NCI-H2081 treated with DMSO at 0.1 percent for 48 hours (cell line): ENCODE data around the gene LRRC4C.
"Not testable (repeated sequence)": the region's sequence is repeated elsewhere in the genome, so short reads cannot be mapped to it uniquely, and the experiment has no call there.

ENCODE experiments used
- DNase-seq: peaks from one replicate; lab custom pipeline; 2025; lab: John Stamatoyannopoulos, UW

The LRRC4C gene

GRCh38 chr11:40168414-40168813, 1291.0 kb downstream of the LRRC4C start:
- no peak for DNase-seq

GRCh38 chr11:40167805-40168204, 1291.6 kb downstream of the LRRC4C start:
- not testable (repeated sequence) for DNase-seq

- DNase-seq, result no peak
Observed at GRCh38 chr11:40166892-40167291, 1292.6 kb downstream of the LRRC4C start.

- DNase-seq, result no peak
Observed at GRCh38 chr11:40162901-40163883, 1296.3 kb downstream of the LRRC4C start.

- no peak for DNase-seq
Observed at GRCh38 chr11:40161854-40162410, 1297.5 kb downstream of the LRRC4C start.

GRCh38 chr11:40160418-40160817, 1299.0 kb downstream of the LRRC4C start:
- no peak for DNase-seq

- no peak for DNase-seq
Observed at GRCh38 chr11:40149721-40150120, 1309.7 kb downstream of the LRRC4C start.

GRCh38 chr11:40140560-40140959, 1318.9 kb downstream of the LRRC4C start:
- no peak for DNase-seq

GRCh38 chr11:40139536-40139935, 1319.9 kb downstream of the LRRC4C start:
- DNase-seq, result no peak

GRCh38 chr11:40139066-40139465, 1320.4 kb downstream of the LRRC4C start:
- no peak for DNase-seq

- DNase-seq, result no peak
Observed at GRCh38 chr11:40134820-40135570, 1324.5 kb downstream of the LRRC4C start.

- no peak for DNase-seq
Observed at GRCh38 chr11:40133498-40133897, 1326.0 kb downstream of the LRRC4C start.

GRCh38 chr11:40132912-40133311, 1326.5 kb downstream of the LRRC4C start:
- DNase-seq, result no peak

- DNase-seq, result no peak
Observed at GRCh38 chr11:40130427-40130826, 1329.0 kb downstream of the LRRC4C start.

- DNase-seq, result no peak
Observed at GRCh38 chr11:40129266-40129665, 1330.2 kb downstream of the LRRC4C start.

GRCh38 chr11:40125054-40125453, 1334.4 kb downstream of the LRRC4C start:
- DNase-seq, result no peak

GRCh38 chr11:40119661-40120060, 1339.8 kb downstream of the LRRC4C start:
- DNase-seq, result no peak

- DNase-seq, result no peak
Observed at GRCh38 chr11:40118780-40119179, 1340.7 kb downstream of the LRRC4C start.

- DNase-seq, result no peak
Observed at GRCh38 chr11:40118026-40118425, 1341.4 kb downstream of the LRRC4C start.

- DNase-seq, result no peak
Observed at GRCh38 chr11:40104941-40105550, 1354.4 kb downstream of the LRRC4C start.

GRCh38 chr11:40100781-40101180, 1358.7 kb downstream of the LRRC4C start:
- DNase-seq, result no peak

GRCh38 chr11:40100162-40100553, 1359.3 kb downstream of the LRRC4C start:
- DNase-seq, result no peak
